ENCODE results near the gene AGPAT2. TPM values are rescaled to one million over a fixed set of nuclear protein-coding genes. Genes with fewer than 3 reads are reported as not detected.

Gene AGPAT2
- total RNA-seq, 1 experiment from 2014 or later, result 30.4 TPM

- Mint-ChIP-seq H3K9me3 (ENCODE audit: unreplicated experiment) (no peaks in the 10 kb centered on the region), H3K27me3 (ENCODE audit: insufficient read depth, unreplicated experiment) (peaks cover 10% of the 10 kb centered on the region), H3K4me1 (ENCODE audit: insufficient read depth, unreplicated experiment) (no peaks in the 10 kb centered on the region), H3K27ac (ENCODE audit: low read depth, unreplicated experiment) (no peak overlapping the region), H3K36me3 (ENCODE audit: insufficient read depth, unreplicated experiment) (no peaks in the 10 kb centered on the region), H3K4me3 (ENCODE audit: unreplicated experiment) (no peak overlapping the region)
- intact Hi-C loops (cut with micrococcal nuclease), result no loop called here
- CTCF ChIA-PET, result interaction anchor here (0.6 kb wide), 1 partner anchor 14 kb away, joined by 3 read pairs; no protein-coding TSS in a partner anchor
- POLR2A ChIA-PET, result interaction anchor here (0.5 to 1.8 kb wide), 4 partner anchors 11 to 19 kb away, joined by 3 to 7 read pairs (median 4); no protein-coding TSS in a partner anchor
- no peak for DNase-seq (ENCODE audit: unreplicated experiment)
- TF ChIP-seq, protein P1, sequence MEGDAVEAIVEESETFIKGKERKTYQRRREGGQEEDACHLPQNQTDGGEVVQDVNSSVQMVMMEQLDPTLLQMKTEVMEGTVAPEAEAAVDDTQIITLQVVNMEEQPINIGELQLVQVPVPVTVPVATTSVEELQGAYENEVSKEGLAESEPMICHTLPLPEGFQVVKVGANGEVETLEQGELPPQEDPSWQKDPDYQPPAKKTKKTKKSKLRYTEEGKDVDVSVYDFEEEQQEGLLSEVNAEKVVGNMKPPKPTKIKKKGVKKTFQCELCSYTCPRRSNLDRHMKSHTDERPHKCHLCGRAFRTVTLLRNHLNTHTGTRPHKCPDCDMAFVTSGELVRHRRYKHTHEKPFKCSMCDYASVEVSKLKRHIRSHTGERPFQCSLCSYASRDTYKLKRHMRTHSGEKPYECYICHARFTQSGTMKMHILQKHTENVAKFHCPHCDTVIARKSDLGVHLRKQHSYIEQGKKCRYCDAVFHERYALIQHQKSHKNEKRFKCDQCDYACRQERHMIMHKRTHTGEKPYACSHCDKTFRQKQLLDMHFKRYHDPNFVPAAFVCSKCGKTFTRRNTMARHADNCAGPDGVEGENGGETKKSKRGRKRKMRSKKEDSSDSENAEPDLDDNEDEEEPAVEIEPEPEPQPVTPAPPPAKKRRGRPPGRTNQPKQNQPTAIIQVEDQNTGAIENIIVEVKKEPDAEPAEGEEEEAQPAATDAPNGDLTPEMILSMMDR (IDR thresholded peaks at IDR 0.05; ENCODE audit: unreplicated experiment), result no peak
- BruUV-seq (replicated peaks), result no TSS peak
Observed at GRCh38 chr9:136714096-136714892, 27.0 kb upstream of the AGPAT2 start.

DNA sequence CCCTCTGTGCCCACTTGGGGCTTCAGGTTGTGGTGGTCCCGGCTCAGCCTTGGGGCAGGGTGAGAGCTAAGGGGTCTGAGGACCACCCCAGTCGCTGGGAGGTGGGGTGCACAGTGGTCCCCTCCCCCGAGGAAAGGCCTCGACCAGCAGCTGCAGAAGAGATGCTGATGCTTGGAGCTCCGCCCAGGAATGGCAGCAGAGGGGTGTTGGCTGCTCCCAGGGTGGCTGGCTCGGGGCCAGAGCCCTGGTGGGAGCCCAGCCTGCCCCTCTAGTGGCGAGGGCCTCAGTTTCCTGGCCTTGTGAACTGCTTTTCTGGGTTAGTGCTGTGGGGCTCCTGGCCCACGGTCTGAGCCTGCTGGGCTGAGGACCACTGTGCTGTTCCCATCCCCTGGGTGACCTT is 26.3 kb upstream of the AGPAT2 start:
- TF ChIP-seq, protein P1 (IDR thresholded peaks at IDR 0.05; ENCODE audit: unreplicated experiment), result no peak
- CTCF ChIA-PET, result interaction anchor here (0.6 to 0.8 kb wide), 2 partner anchors 12 to 14 kb away, joined by 3 read pairs; no protein-coding TSS in a partner anchor
- POLR2A ChIA-PET, result interaction anchor here (1.0 to 1.4 kb wide), 2 partner anchors 9 to 13 kb away, joined by 3 to 4 read pairs; no protein-coding TSS in a partner anchor

GRCh38 chr9:136712690-136713544 is 25.7 kb upstream of the AGPAT2 start:
- H3K27me3 Mint-ChIP-seq (ENCODE audit: insufficient read depth, unreplicated experiment), result peaks cover 10% of the 10 kb centered on the region
- no peaks in the 10 kb centered on the region for H3K36me3 Mint-ChIP-seq (ENCODE audit: insufficient read depth, unreplicated experiment)
- ChIA-PET POLR2A (interaction anchor here (0.7 to 1.4 kb wide), 3 partner anchors 10 to 104 kb away, joined by 3 to 4 read pairs (median 3); no protein-coding TSS in a partner anchor), CTCF (interaction anchor here (0.8 kb wide), 1 partner anchor 13 kb away, joined by 3 read pairs; no protein-coding TSS in a partner anchor)
- H3K27ac Mint-ChIP-seq (ENCODE audit: low read depth, unreplicated experiment), result no peak overlapping the region
- no peak overlapping the region for H3K4me3 Mint-ChIP-seq (ENCODE audit: unreplicated experiment)
- intact Hi-C loops (cut with micrococcal nuclease), result no loop called here
- no peaks in the 10 kb centered on the region for H3K4me1 Mint-ChIP-seq (ENCODE audit: insufficient read depth, unreplicated experiment)
- DNase-seq (ENCODE audit: unreplicated experiment), result no peak
- TF ChIP-seq, protein P1 (IDR thresholded peaks at IDR 0.05; ENCODE audit: unreplicated experiment), result no peak
- BruUV-seq (replicated peaks), result no TSS peak
- H3K9me3 Mint-ChIP-seq (ENCODE audit: unreplicated experiment), result no peaks in the 10 kb centered on the region

More for the DNA sequence above, 26.3 kb upstream of the AGPAT2 start:
- Mint-ChIP-seq H3K27me3 (ENCODE audit: insufficient read depth, unreplicated experiment) (peaks cover 10% of the 10 kb centered on the region), H3K4me3 (ENCODE audit: unreplicated experiment) (no peak overlapping the region), H3K4me1 (ENCODE audit: insufficient read depth, unreplicated experiment) (no peaks in the 10 kb centered on the region), H3K9me3 (ENCODE audit: unreplicated experiment) (no peaks in the 10 kb centered on the region), H3K36me3 (ENCODE audit: insufficient read depth, unreplicated experiment) (no peaks in the 10 kb centered on the region), H3K27ac (ENCODE audit: low read depth, unreplicated experiment) (no peak overlapping the region)
- no TSS peak for BruUV-seq (replicated peaks)
- intact Hi-C loops (cut with micrococcal nuclease), result no loop called here
- no peak for DNase-seq (ENCODE audit: unreplicated experiment)

Measured in MCF 10A (cell line).